HepG2 (cell line): ENCODE measurements around the gene PCTP. TPM values are rescaled to one million over a fixed set of nuclear protein-coding genes. Genes with fewer than 3 reads are reported as not detected.

Source experiments
- ATAC-seq: fragments of 200-7000 bp; cut with Tn5 transposase; 3 replicates; pipeline ENCODE4 v1.9.1; 2020; ENCODE audit warnings: mild to moderate bottlenecking, moderate library complexity
- BruUV-seq: library from RNA; stranded (reverse); fragments of 400-500 nt; replicated peaks from 2 replicates; lab custom pipeline; 2021; lab: Mats Ljungman, UMichigan
- CTCF ChIA-PET: fragments of 300-600 bp; formaldehyde crosslinking; extraction: SDS; loops from one replicate; lab custom pipeline; 2021; ENCODE audit warnings: low total read pairs, inconsistent platforms, low intra/inter-chr PET ratio; lab: Yijun Ruan, JAX
- POLR2A ChIA-PET: fragments of 350-600 bp; sonication (Branson Sonifier 250); formaldehyde crosslinking; loops from one replicate; lab custom pipeline; 2020; ENCODE audit warnings: antibody characterized with exemption, inconsistent platforms; lab: Yijun Ruan, JAX
- DNase-seq: peaks from one replicate; pipeline ENCODE4 v3.0.0-alpha.2; 2015; ENCODE audit warnings: low spot score
- FAIRE-seq: peaks from 3 replicates; lab custom pipeline; 2011; peaks lifted over from hg19 to GRCh38; lab: Jason Lieb, UNC
- H2AFZ ChIP-seq: one replicate; pipeline ENCODE4 v1.6.1; 2011; ENCODE audit warnings: low read length, inconsistent platforms
- H3K27ac ChIP-seq: fragments of 300-600 bp; 3 replicates; pipeline ENCODE4 v1.8.0; 2011; ENCODE audit warnings: mixed run types, mild to moderate bottlenecking, mixed read lengths, low read length, inconsistent platforms; ENCODE audit not compliant: insufficient read depth; ENCODE audit errors: extremely low read length
- H3K27me3 ChIP-seq, 2 experiments: fragments of 200-600 bp in 1 of 2; 2 replicates in 1 of 2; 3 replicates in 1 of 2; pipeline versions ENCODE4 v1.6.0 to v1.8.0; 2011; ENCODE audit warnings: low read length in 2 of 2, mild to moderate bottlenecking in 2 of 2, moderate library complexity in 2 of 2, inconsistent platforms in 1 of 2; ENCODE audit not compliant: insufficient read depth in 2 of 2, control insufficient read depth in 1 of 2
- H3K36me3 ChIP-seq, 2 experiments: fragments of 200-600 bp in 1 of 2; replicated peaks in 1 of 2; 2 replicates in 1 of 2; 3 replicates in 1 of 2; pipeline versions ENCODE4 v1.5.1 to v1.8.0; 2011; ENCODE audit warnings: low read length in 2 of 2, inconsistent platforms in 1 of 2; ENCODE audit not compliant: insufficient read depth in 2 of 2, control insufficient read depth in 1 of 2
- H3K4me1 ChIP-seq: 2 replicates; pipeline ENCODE4 v1.5.1; 2012; ENCODE audit warnings: low read length, inconsistent platforms; ENCODE audit not compliant: insufficient read depth
- H3K4me2 ChIP-seq: 2 replicates; pipeline ENCODE4 v1.6.0; 2011; ENCODE audit warnings: low read depth, low read length, inconsistent platforms
- H3K4me3 ChIP-seq, 3 experiments: fragments of 200-600 bp in 1 of 3; sonication (generic), shearing (Covaris generic) in 1 of 3; replicated peaks in 1 of 3; 2 replicates each; pipeline ENCODE4 v1.5.1; 2011 to 2016; ENCODE audit warnings: low read length in 3 of 3, inconsistent platforms in 2 of 3, low read depth in 2 of 3, mild to moderate bottlenecking in 2 of 3, control low read depth in 1 of 3, mixed read lengths in 1 of 3; ENCODE audit not compliant: insufficient read depth in 1 of 3
- H3K79me2 ChIP-seq: one replicate; pipeline ENCODE4 v1.6.1; 2011; ENCODE audit warnings: low read length, inconsistent platforms; ENCODE audit not compliant: insufficient read depth
- H3K9ac ChIP-seq: 2 replicates; pipeline ENCODE4 v1.6.0; 2011; ENCODE audit warnings: mild to moderate bottlenecking, low read depth, low read length, inconsistent platforms; ENCODE audit not compliant: insufficient read depth
- H3K9me3 ChIP-seq: 2 replicates; pipeline ENCODE4 v1.5.1; 2012; ENCODE audit warnings: mild to moderate bottlenecking, low read length
- H4K20me1 ChIP-seq: 2 replicates; pipeline ENCODE4 v1.6.0; 2011; ENCODE audit warnings: inconsistent platforms, mild to moderate bottlenecking, low read length, moderate library complexity; ENCODE audit not compliant: insufficient read depth
- BATF2 ChIP-seq: sonication (generic); formaldehyde crosslinking; IDR thresholded peaks from 2 replicates; pipeline ENCODE4 v1.8.0; 2022; ENCODE audit warnings: mild to moderate bottlenecking, missing genetic modification reagents, moderate library complexity
- CBX2 ChIP-seq, 2 experiments: fragments of 200-600 bp in 1 of 2; sonication (generic); formaldehyde crosslinking in 1 of 2; IDR thresholded peaks; 2 replicates each; pipeline versions ENCODE4 v1.7.0 to v1.8.1; 2018 to 2022; ENCODE audit warnings: low read depth in 2 of 2, low read length in 1 of 2, mild to moderate bottlenecking in 1 of 2, missing genetic modification reagents in 1 of 2
- DMAP1 ChIP-seq: IDR thresholded peaks from 2 replicates; pipeline ENCODE4 v1.6.1; 2016
- HHEX ChIP-seq: IDR thresholded peaks from 2 replicates; pipeline ENCODE4 v1.6.1; 2016; ENCODE audit warnings: control low read depth
- HOXA3 ChIP-seq: sonication (generic); formaldehyde crosslinking; IDR thresholded peaks from 2 replicates; pipeline ENCODE4 v1.5.0; 2020; ENCODE audit warnings: missing genetic modification reagents
- HOXA5 ChIP-seq: sonication (generic); formaldehyde crosslinking; IDR thresholded peaks from 2 replicates; pipeline ENCODE4 v1.4.0; 2020; ENCODE audit warnings: missing genetic modification reagents
- HOXD1 ChIP-seq: sonication (generic); formaldehyde crosslinking; IDR thresholded peaks from 2 replicates; pipeline ENCODE4 v1.5.0; 2020; ENCODE audit warnings: missing genetic modification reagents
- IKZF1 ChIP-seq: fragments of 450-650 bp; IDR thresholded peaks from 2 replicates; pipeline ENCODE4 v1.7.1; 2016
- IKZF4 ChIP-seq: sonication (generic); formaldehyde crosslinking; IDR thresholded peaks from 2 replicates; pipeline ENCODE4 v1.5.1; 2020; ENCODE audit warnings: borderline replicate concordance, mild to moderate bottlenecking, low read depth, missing genetic modification reagents; ENCODE audit errors: not compliant biosample characterization
- KLF11 ChIP-seq: IDR thresholded peaks from 2 replicates; pipeline ENCODE4 v1.6.1; 2016; ENCODE audit warnings: missing compliant biosample characterization
- MEIS2 ChIP-seq: sonication (generic); formaldehyde crosslinking; IDR thresholded peaks from 2 replicates; pipeline ENCODE4 v1.9.0; 2021; ENCODE audit warnings: mild to moderate bottlenecking, missing genetic modification reagents
- MIER3 ChIP-seq: IDR thresholded peaks from 2 replicates; pipeline ENCODE4 v1.6.1; 2016; ENCODE audit warnings: missing compliant biosample characterization, borderline replicate concordance
- NCOR1 ChIP-seq: fragments of 200-600 bp; sonication (generic); IDR thresholded peaks from 2 replicates; pipeline ENCODE4 v1.7.0; 2017; ENCODE audit warnings: antibody characterized with exemption, low read length, borderline replicate concordance
- NFIC ChIP-seq: IDR thresholded peaks from 2 replicates; pipeline ENCODE4 v1.6.1; 2012; ENCODE audit warnings: mild to moderate bottlenecking, low read length, inconsistent platforms
- STAT5B ChIP-seq: sonication (generic); formaldehyde crosslinking; IDR thresholded peaks from 2 replicates; pipeline ENCODE4 v1.4.0; 2020; ENCODE audit warnings: missing genetic modification reagents
- YEATS2 ChIP-seq: sonication (generic); formaldehyde crosslinking; IDR thresholded peaks from 2 replicates; pipeline ENCODE4 v1.4.0; 2020; ENCODE audit warnings: missing genetic modification reagents, borderline replicate concordance
- ZBTB4 ChIP-seq: sonication (generic); formaldehyde crosslinking; IDR thresholded peaks from 2 replicates; pipeline ENCODE4 v1.4.0; 2020; ENCODE audit warnings: missing genetic modification reagents, mild to moderate bottlenecking, borderline replicate concordance
- ZNF350 ChIP-seq: sonication (generic); formaldehyde crosslinking; IDR thresholded peaks from 2 replicates; pipeline ENCODE4 v1.4.0; 2020; ENCODE audit warnings: mild to moderate bottlenecking, low read depth, missing genetic modification reagents, borderline replicate concordance
- ZNF749 ChIP-seq: sonication (generic); formaldehyde crosslinking; IDR thresholded peaks from 2 replicates; pipeline ENCODE4 v1.8.0; 2022; ENCODE audit warnings: mild to moderate bottlenecking, missing genetic modification reagents, moderate library complexity, borderline replicate concordance
- WGBS: methylation state at CpG from one replicate; pipeline ENCODE4 v1.1.6; 2017; ENCODE audit warnings: low lambda C conversion rate; 5-methylcytosine and 5-hydroxymethylcytosine counted together
- in situ Hi-C: cut with HindIII; loops from 2 replicates; pipeline ENCODE4 v1.10.0; 2017; ENCODE audit warnings: low pct_unique_long_range_greater_than_20kb; ENCODE audit not compliant: extremely low pct_ligation_motif_present
- intact Hi-C: fragments of 100-400 bp; cut with micrococcal nuclease; formaldehyde crosslinking; loops from one replicate; pipeline ENCODE4 v1.10.0; 2022; ENCODE audit not compliant: unreplicated experiment
- polyA plus RNA-seq, 8 experiments: library from polyadenylated mRNA; depleted of rRNA in 3 of 8; stranded (reverse) in 7 of 8; unstranded in 1 of 8; fragments of >200 nt; fragmentation: Illumina TruSeq in 4 of 8; extraction: Trizol in 4 of 8; gene quantifications; 2 replicates each; pipeline versions ENCODE4 v1.2.1 to v1.2.3, GENCODE V29; 2011 to 2016; ENCODE audit warnings: low read depth in 4 of 8, missing spikeins in 1 of 8, mixed read lengths in 1 of 8; ENCODE audit not compliant: insufficient read depth in 1 of 8
- total RNA-seq, 5 experiments: library from RNA; depleted of rRNA; stranded (reverse); fragments of >200 nt; fragmentation: Illumina TruSeq; extraction: Trizol; gene quantifications; 2 replicates each; pipeline ENCODE4 v1.2.3, GENCODE V29; 2016; ENCODE audit warnings: low read depth in 1 of 5

PCTP gene
- total and polyA plus RNA-seq, 2 of the 13 experiments (the other 11 are each of a cell fraction or from before 2014, with no cell fraction given), result 37.1 to 50.7 TPM

- WGBS, result 18% methylated on average over 5 of the region's 5 CpGs
- H3K36me3 ChIP-seq, result no peaks in the 10 kb centered on the region
- no peak overlapping the region for H2AFZ ChIP-seq
- no peaks in the 10 kb centered on the region for H3K9me3 ChIP-seq
- ATAC-seq (no peak), FAIRE-seq (no peak), DNase-seq (no peak)
- no peak overlapping the region for H3K4me2 ChIP-seq
- BruUV-seq, result no TSS peak
- intact Hi-C loops, result no loop called here
- in situ Hi-C loops, result no loop called here
- H4K20me1 ChIP-seq, result no peaks in the 10 kb centered on the region
- no peak overlapping the region for H3K4me3 ChIP-seq
- POLR2A ChIA-PET, result interaction anchor here (1.4 kb wide), 1 partner anchor 22 kb away, joined by 4 read pairs; the partner anchor contains the start of gene PCTP
- H3K4me1 ChIP-seq, result peaks cover 6% of the 10 kb centered on the region; the same call in 1 of the 2 replicates
- H3K9ac ChIP-seq, result no peak overlapping the region
- no peak for TF ChIP-seq STAT5B (CRISPR knock-in tag)
- no peak for TF ChIP-seq ZBTB4 (CRISPR knock-in tag)
- no peak for TF ChIP-seq IKZF1
- TF ChIP-seq CBX2 (IDR thresholded peaks at IDR 0.05; ENCODE audit: low read depth, low read length), result no peak
- TF ChIP-seq CBX2 (CRISPR knock-in tag; IDR thresholded peaks at IDR 0.05; ENCODE audit: low read depth), result no peak
- no peak for TF ChIP-seq NFIC
- TF ChIP-seq HHEX (CRISPR knock-in tag), result no peak
- TF ChIP-seq ZNF749, result no peak
- no peak for TF ChIP-seq HOXA5 (CRISPR knock-in tag)
- no peak for TF ChIP-seq KLF11
- no peak for TF ChIP-seq BATF2 (CRISPR knock-in tag)
- TF ChIP-seq MIER3 (CRISPR knock-in tag), result no peak
- no peak for TF ChIP-seq DMAP1 (CRISPR knock-in tag)
- no peak for TF ChIP-seq IKZF4 (CRISPR knock-in tag)
- TF ChIP-seq HOXD1 (CRISPR knock-in tag), result no peak
- TF ChIP-seq YEATS2 (CRISPR knock-in tag), result no peak
- no peak for TF ChIP-seq MEIS2 (CRISPR knock-in tag)
- TF ChIP-seq HOXA3 (CRISPR knock-in tag), result no peak
- no peak for TF ChIP-seq ZNF350 (CRISPR knock-in tag)
- TF ChIP-seq NCOR1, result no peak
- H3K27ac ChIP-seq, result no peak overlapping the region
- H3K27me3 ChIP-seq, result peaks cover 0 to 20% of the 10 kb centered on the region in 2 experiments; a peak in 2 of 5 replicates
- no peaks in the 10 kb centered on the region for H3K79me2 ChIP-seq
- CTCF ChIA-PET, result no interaction called here
These were observed 22.5 kb upstream of the PCTP start for GRCh38 chr17:55728361-55728760.
